ENCODE measurements around the gene HLA-A. TPM values are rescaled to one million over a fixed set of nuclear protein-coding genes. Genes with fewer than 3 reads are reported as not detected.

The HLA-A gene
- total and polyA plus RNA-seq, 2 of the 13 experiments (the other 11 are each of a cell fraction or from before 2014, with no cell fraction given) = 345 to 527 TPM

DNA sequence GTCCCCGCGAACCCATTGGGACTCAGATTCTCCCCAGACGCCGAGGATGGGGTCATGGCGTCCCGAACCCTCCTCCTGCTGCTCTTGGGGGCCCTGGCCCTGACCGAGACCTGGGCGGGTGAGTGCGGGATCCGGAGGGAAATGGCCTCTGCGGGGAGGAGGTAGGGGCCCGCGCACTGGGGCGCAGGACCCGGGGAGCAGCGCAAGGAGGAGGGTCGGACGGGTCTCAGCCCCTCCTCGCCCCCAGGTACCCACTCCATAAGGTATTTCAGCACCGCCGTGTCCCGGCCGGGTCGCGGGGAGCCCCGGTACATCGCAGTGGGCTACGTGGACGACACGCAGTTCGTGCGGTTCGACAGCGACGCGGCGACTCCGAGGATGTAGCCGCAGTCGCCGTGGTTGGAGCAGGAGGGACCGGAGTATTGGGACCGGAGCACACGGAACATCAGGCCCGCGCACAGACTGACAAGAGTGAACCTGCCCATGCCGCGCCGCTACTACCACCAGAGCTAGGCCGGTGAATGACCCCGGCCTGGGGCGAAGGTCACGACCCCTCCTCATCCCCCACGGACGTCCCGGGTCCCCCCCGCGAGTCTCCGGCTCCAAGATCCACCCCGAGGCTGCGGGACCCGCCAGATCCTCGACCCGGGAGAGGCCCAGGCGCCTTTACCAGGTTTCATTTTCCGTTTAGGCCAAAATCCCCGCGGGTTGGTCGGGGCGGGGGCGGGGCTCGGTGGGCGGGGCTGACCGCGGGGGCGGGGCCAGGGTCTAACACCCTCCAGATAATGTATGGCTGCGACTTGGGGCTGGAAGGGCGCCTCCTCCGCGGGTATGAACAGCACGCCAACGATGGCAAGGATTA lies 15.7 kb upstream of the HLA-A start (continued):
- TF ChIP-seq, protein P1, sequence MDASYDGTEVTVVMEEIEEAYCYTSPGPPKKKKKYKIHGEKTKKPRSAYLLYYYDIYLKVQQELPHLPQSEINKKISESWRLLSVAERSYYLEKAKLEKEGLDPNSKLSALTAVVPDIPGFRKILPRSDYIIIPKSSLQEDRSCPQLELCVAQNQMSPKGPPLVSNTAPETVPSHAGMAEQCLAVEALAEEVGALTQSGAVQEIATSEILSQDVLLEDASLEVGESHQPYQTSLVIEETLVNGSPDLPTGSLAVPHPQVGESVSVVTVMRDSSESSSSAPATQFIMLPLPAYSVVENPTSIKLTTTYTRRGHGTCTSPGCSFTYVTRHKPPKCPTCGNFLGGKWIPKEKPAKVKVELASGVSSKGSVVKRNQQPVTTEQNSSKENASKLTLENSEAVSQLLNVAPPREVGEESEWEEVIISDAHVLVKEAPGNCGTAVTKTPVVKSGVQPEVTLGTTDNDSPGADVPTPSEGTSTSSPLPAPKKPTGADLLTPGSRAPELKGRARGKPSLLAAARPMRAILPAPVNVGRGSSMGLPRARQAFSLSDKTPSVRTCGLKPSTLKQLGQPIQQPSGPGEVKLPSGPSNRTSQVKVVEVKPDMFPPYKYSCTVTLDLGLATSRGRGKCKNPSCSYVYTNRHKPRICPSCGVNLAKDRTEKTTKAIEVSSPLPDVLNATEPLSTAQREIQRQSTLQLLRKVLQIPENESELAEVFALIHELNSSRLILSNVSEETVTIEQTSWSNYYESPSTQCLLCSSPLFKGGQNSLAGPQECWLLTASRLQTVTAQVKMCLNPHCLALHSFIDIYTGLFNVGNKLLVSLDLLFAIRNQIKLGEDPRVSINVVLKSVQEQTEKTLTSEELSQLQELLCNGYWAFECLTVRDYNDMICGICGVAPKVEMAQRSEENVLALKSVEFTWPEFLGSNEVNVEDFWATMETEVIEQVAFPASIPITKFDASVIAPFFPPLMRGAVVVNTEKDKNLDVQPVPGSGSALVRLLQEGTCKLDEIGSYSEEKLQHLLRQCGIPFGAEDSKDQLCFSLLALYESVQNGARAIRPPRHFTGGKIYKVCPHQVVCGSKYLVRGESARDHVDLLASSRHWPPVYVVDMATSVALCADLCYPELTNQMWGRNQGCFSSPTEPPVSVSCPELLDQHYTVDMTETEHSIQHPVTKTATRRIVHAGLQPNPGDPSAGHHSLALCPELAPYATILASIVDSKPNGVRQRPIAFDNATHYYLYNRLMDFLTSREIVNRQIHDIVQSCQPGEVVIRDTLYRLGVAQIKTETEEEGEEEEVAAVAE (CRISPR knock-in tag; IDR thresholded peaks at IDR 0.05; ENCODE audit: borderline replicate concordance) = no peak
- TF ChIP-seq ZBTB3 (CRISPR knock-in tag; IDR thresholded peaks at IDR 0.05; ENCODE audit: borderline replicate concordance, low read depth) (no peak), ZNF629 (CRISPR knock-in tag; conservative IDR thresholded peaks at IDR 0.05) (no peak), NONO (IDR thresholded peaks at IDR 0.05) (no peak), NONO (CRISPR knock-in tag; conservative IDR thresholded peaks at IDR 0.05) (no peak), PRMT3 (CRISPR knock-in tag; IDR thresholded peaks at IDR 0.05; ENCODE audit: borderline replicate concordance, low read depth) (no peak; the same call in 1 of the 2 replicates), ZNF598 (CRISPR knock-in tag; IDR thresholded peaks at IDR 0.05; ENCODE audit: borderline replicate concordance) (no peak; the same call in 1 of the 2 replicates), SMAD9 (CRISPR knock-in tag; IDR thresholded peaks at IDR 0.05) (no peak), ZFP36 (IDR thresholded peaks at IDR 0.05; ENCODE audit: borderline replicate concordance, low read depth, low read length, partially characterized antibody) (no peak), NCOA5 (CRISPR knock-in tag; IDR thresholded peaks at IDR 0.05) (no peak), ZNF543 (CRISPR knock-in tag; IDR thresholded peaks at IDR 0.05) (no peak), FIP1L1 (IDR thresholded peaks at IDR 0.05; ENCODE audit: borderline replicate concordance, insufficient read depth, low read depth, low read length) (no peak), NRL (CRISPR knock-in tag; IDR thresholded peaks at IDR 0.05; ENCODE audit: borderline replicate concordance) (no peak), ZNF160 (CRISPR knock-in tag; IDR thresholded peaks at IDR 0.05) (no peak; the same call in 1 of the 2 replicates), ZNF792 (CRISPR knock-in tag; IDR thresholded peaks at IDR 0.05) (0 out of 2 replicates have a peak, but pooled peaks have one; percentile 16)
- TF ChIP-seq, protein P2, sequence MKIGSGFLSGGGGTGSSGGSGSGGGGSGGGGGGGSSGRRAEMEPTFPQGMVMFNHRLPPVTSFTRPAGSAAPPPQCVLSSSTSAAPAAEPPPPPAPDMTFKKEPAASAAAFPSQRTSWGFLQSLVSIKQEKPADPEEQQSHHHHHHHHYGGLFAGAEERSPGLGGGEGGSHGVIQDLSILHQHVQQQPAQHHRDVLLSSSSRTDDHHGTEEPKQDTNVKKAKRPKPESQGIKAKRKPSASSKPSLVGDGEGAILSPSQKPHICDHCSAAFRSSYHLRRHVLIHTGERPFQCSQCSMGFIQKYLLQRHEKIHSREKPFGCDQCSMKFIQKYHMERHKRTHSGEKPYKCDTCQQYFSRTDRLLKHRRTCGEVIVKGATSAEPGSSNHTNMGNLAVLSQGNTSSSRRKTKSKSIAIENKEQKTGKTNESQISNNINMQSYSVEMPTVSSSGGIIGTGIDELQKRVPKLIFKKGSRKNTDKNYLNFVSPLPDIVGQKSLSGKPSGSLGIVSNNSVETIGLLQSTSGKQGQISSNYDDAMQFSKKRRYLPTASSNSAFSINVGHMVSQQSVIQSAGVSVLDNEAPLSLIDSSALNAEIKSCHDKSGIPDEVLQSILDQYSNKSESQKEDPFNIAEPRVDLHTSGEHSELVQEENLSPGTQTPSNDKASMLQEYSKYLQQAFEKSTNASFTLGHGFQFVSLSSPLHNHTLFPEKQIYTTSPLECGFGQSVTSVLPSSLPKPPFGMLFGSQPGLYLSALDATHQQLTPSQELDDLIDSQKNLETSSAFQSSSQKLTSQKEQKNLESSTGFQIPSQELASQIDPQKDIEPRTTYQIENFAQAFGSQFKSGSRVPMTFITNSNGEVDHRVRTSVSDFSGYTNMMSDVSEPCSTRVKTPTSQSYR (CRISPR knock-in tag; IDR thresholded peaks at IDR 0.05; ENCODE audit: borderline replicate concordance) = no peak
- TF ChIP-seq, protein P3, sequence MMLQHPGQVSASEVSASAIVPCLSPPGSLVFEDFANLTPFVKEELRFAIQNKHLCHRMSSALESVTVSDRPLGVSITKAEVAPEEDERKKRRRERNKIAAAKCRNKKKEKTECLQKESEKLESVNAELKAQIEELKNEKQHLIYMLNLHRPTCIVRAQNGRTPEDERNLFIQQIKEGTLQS (CRISPR knock-in tag; IDR thresholded peaks at IDR 0.05) = no peak
- TF ChIP-seq, protein P4, sequence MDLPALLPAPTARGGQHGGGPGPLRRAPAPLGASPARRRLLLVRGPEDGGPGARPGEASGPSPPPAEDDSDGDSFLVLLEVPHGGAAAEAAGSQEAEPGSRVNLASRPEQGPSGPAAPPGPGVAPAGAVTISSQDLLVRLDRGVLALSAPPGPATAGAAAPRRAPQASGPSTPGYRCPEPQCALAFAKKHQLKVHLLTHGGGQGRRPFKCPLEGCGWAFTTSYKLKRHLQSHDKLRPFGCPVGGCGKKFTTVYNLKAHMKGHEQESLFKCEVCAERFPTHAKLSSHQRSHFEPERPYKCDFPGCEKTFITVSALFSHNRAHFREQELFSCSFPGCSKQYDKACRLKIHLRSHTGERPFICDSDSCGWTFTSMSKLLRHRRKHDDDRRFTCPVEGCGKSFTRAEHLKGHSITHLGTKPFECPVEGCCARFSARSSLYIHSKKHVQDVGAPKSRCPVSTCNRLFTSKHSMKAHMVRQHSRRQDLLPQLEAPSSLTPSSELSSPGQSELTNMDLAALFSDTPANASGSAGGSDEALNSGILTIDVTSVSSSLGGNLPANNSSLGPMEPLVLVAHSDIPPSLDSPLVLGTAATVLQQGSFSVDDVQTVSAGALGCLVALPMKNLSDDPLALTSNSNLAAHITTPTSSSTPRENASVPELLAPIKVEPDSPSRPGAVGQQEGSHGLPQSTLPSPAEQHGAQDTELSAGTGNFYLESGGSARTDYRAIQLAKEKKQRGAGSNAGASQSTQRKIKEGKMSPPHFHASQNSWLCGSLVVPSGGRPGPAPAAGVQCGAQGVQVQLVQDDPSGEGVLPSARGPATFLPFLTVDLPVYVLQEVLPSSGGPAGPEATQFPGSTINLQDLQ (CRISPR knock-in tag; IDR thresholded peaks at IDR 0.05) = no peak

Data from HepG2 (cell line).